H1 (cell line): ENCODE data around the gene BRD3OS. TPM values are rescaled to one million over a fixed set of nuclear protein-coding genes. Genes with fewer than 3 reads are reported as not detected.

Experiments used
- CTCF ChIA-PET: fragments of 300-600 bp; sonication (Branson Sonifier 250); formaldehyde crosslinking; loops from one replicate; lab custom pipeline; 2021; ENCODE audit not compliant: partially characterized antibody; lab: Charles Lee
- POLR2A ChIA-PET: fragments of 300-600 bp; sonication (Branson Sonifier 250); formaldehyde crosslinking; loops from one replicate; lab custom pipeline; 2021; ENCODE audit warnings: inconsistent platforms; ENCODE audit not compliant: partially characterized antibody; lab: Charles Lee
- DNase-seq, 2 experiments: peaks; one replicate each; pipeline versions ENCODE4 v3.0.0 to v3.0.0-alpha.2; 2010 to 2022; ENCODE audit warnings: low spot score in 2 of 2, low read depth in 1 of 2, mixed read lengths in 1 of 2
- FAIRE-seq: peaks from 2 replicates; lab custom pipeline; 2011; peaks lifted over from hg19 to GRCh38; lab: Jason Lieb, UNC
- H2AFZ ChIP-seq: 2 replicates; pipeline ENCODE4 v1.8.1; 2012; ENCODE audit warnings: low read length, inconsistent platforms
- H2AK5ac ChIP-seq: 2 replicates; pipeline ENCODE4 v1.6.1; 2013; ENCODE audit warnings: low read depth, low read length
- H2BK120ac ChIP-seq: replicated peaks from 2 replicates; pipeline ENCODE3; 2013; ENCODE audit warnings: low read depth, low read length, inconsistent platforms
- H2BK12ac ChIP-seq: 2 replicates; pipeline ENCODE4 v1.6.1; 2013; ENCODE audit warnings: low read depth, low read length
- H2BK15ac ChIP-seq: 2 replicates; pipeline ENCODE4 v1.6.1; 2013; ENCODE audit warnings: low read length
- H2BK20ac ChIP-seq: 2 replicates; pipeline ENCODE4 v1.6.1; 2013; ENCODE audit warnings: low read length
- H2BK5ac ChIP-seq: 2 replicates; pipeline ENCODE4 v1.6.1; 2013; ENCODE audit warnings: low read depth, low read length
- H3K14ac ChIP-seq: 2 replicates; pipeline ENCODE4 v1.6.1; 2013; ENCODE audit warnings: inconsistent platforms; ENCODE audit not compliant: insufficient read length
- H3K18ac ChIP-seq: 2 replicates; pipeline ENCODE4 v1.6.1; 2013; ENCODE audit warnings: low read length; ENCODE audit errors: extremely low read depth
- H3K23ac ChIP-seq: 2 replicates; pipeline ENCODE4 v1.6.1; 2013; ENCODE audit warnings: inconsistent platforms; ENCODE audit not compliant: insufficient read length
- H3K23me2 ChIP-seq: 2 replicates; pipeline ENCODE4 v1.6.1; 2013; ENCODE audit warnings: low read depth, low read length
- H3K27ac ChIP-seq: 2 replicates; pipeline ENCODE4 v1.6.1; 2011; ENCODE audit warnings: low read depth, low read length, inconsistent platforms
- H3K27me3 ChIP-seq, 4 experiments: replicated peaks in 1 of 4; 1 replicate in 1 of 4; 2 replicates in 3 of 4; pipeline versions ENCODE4 v1.6.1 to v1.8.1; 2011 to 2013; ENCODE audit warnings: low read length in 3 of 4, mild to moderate bottlenecking in 3 of 4, inconsistent platforms in 2 of 4, mixed read lengths in 2 of 4, moderate library complexity in 1 of 4; ENCODE audit not compliant: control insufficient read depth in 3 of 4, insufficient read depth in 3 of 4; ENCODE audit errors: extremely low read depth in 1 of 4
- H3K36me3 ChIP-seq, 4 experiments: 2 replicates each; pipeline versions ENCODE4 v1.6.1 to v1.8.1; 2011 to 2013; ENCODE audit warnings: mild to moderate bottlenecking in 4 of 4, low read length in 3 of 4, moderate library complexity in 2 of 4, control low read depth in 1 of 4, inconsistent platforms in 1 of 4; ENCODE audit not compliant: insufficient read depth in 4 of 4, control insufficient read depth in 2 of 4
- H3K4ac ChIP-seq: replicated peaks from 2 replicates; pipeline ENCODE3; 2013; ENCODE audit warnings: low read length, low read depth, mixed read lengths, inconsistent platforms; ENCODE audit not compliant: insufficient read length
- H3K4me1 ChIP-seq, 4 experiments: replicated peaks in 1 of 4; 1 replicate in 1 of 4; 2 replicates in 3 of 4; pipeline versions ENCODE4 v1.6.1 to v1.8.1; 2011 to 2013; ENCODE audit warnings: low read length in 3 of 4, inconsistent platforms in 2 of 4, mixed read lengths in 1 of 4; ENCODE audit not compliant: insufficient read depth in 4 of 4, control insufficient read depth in 3 of 4
- H3K4me2 ChIP-seq, 2 experiments: 2 replicates each; pipeline versions ENCODE4 v1.6.1 to v1.8.1; 2011 to 2013; ENCODE audit warnings: low read depth in 2 of 2, low read length in 2 of 2, control low read depth in 1 of 2, inconsistent platforms in 1 of 2, mild to moderate bottlenecking in 1 of 2; ENCODE audit not compliant: insufficient read depth in 1 of 2
- H3K4me3 ChIP-seq, 4 experiments: fragments of 200-600, 300-600 bp in 1 of 4; sonication (generic), shearing (Covaris generic), sonication (Bioruptor Twin) in 1 of 4; 2 replicates each; pipeline versions ENCODE4 v1.5.1 to v1.8.1; 2011 to 2016; ENCODE audit warnings: low read length in 4 of 4, low read depth in 3 of 4, control low read depth in 2 of 4, inconsistent platforms in 2 of 4, mild to moderate bottlenecking in 2 of 4, mixed read lengths in 1 of 4, moderate library complexity in 1 of 4; ENCODE audit not compliant: insufficient read depth in 2 of 4; ENCODE audit errors: extremely low read depth in 1 of 4
- H3K56ac ChIP-seq: replicated peaks from 2 replicates; pipeline ENCODE3; 2013; ENCODE audit warnings: low read depth, mild to moderate bottlenecking, mixed read lengths, low read length, inconsistent platforms; ENCODE audit not compliant: insufficient read length
- H3K79me1 ChIP-seq: 2 replicates; pipeline ENCODE4 v1.6.1; 2013; ENCODE audit warnings: low read depth, low read length, control low read depth
- H3K79me2 ChIP-seq, 2 experiments: 2 replicates each; pipeline versions ENCODE4 v1.6.1 to v1.8.1; 2012 to 2013; ENCODE audit warnings: low read length in 2 of 2, mild to moderate bottlenecking in 2 of 2, inconsistent platforms in 1 of 2; ENCODE audit not compliant: insufficient read depth in 2 of 2, control insufficient read depth in 1 of 2
- H3K9ac ChIP-seq, 4 experiments: replicated peaks in 1 of 4; 1 replicate in 1 of 4; 2 replicates in 3 of 4; pipeline versions ENCODE4 v1.6.1 to v1.8.1; 2011 to 2013; ENCODE audit warnings: low read depth in 3 of 4, low read length in 3 of 4, control low read depth in 2 of 4, mild to moderate bottlenecking in 2 of 4, moderate library complexity in 2 of 4, inconsistent platforms in 1 of 4; ENCODE audit errors: extremely low read depth in 1 of 4
- H3K9me3 ChIP-seq, 2 experiments: 2 replicates each; pipeline versions ENCODE4 v1.6.1 to v1.8.1; 2012 to 2013; ENCODE audit warnings: mild to moderate bottlenecking in 2 of 2, moderate library complexity in 2 of 2, control low read depth in 1 of 2, inconsistent platforms in 1 of 2, low read depth in 1 of 2, low read length in 1 of 2, mixed read lengths in 1 of 2; ENCODE audit not compliant: insufficient read depth in 2 of 2
- H4K20me1 ChIP-seq, 2 experiments: replicated peaks in 1 of 2; 2 replicates each; pipeline versions ENCODE3 to v1.8.1; 2011 to 2013; ENCODE audit warnings: inconsistent platforms in 2 of 2, low read length in 2 of 2, mild to moderate bottlenecking in 1 of 2; ENCODE audit not compliant: insufficient read depth in 2 of 2, control insufficient read depth in 1 of 2
- H4K5ac ChIP-seq: 2 replicates; pipeline ENCODE4 v1.6.1; 2013; ENCODE audit warnings: low read length, low read depth, mixed read lengths, inconsistent platforms; ENCODE audit not compliant: insufficient read length
- H4K8ac ChIP-seq: 2 replicates; pipeline ENCODE4 v1.8.0; 2013; ENCODE audit warnings: mild to moderate bottlenecking, moderate library complexity, low read length, inconsistent platforms; ENCODE audit not compliant: insufficient read depth; ENCODE audit errors: extremely low read depth
- H4K91ac ChIP-seq: replicated peaks from 2 replicates; pipeline ENCODE3; 2013; ENCODE audit warnings: low read length, mixed read lengths, inconsistent platforms; ENCODE audit not compliant: insufficient read length
- POLR2A ChIP-seq, 2 experiments: IDR thresholded peaks; 1 replicate in 1 of 2; 2 replicates in 1 of 2; pipeline ENCODE4 v1.6.1; 2011; ENCODE audit warnings: low read depth in 2 of 2, low read length in 2 of 2, mild to moderate bottlenecking in 2 of 2; ENCODE audit errors: control extremely low read depth in 1 of 2
- RNF2 ChIP-seq: fragments of 200-900, 300-1000 bp; sonication (generic); IDR thresholded peaks from 2 replicates; pipeline ENCODE4 v1.7.1; 2016; ENCODE audit warnings: borderline replicate concordance, low read depth, mild to moderate bottlenecking, antibody characterized with exemption, low read length; ENCODE audit not compliant: poor library complexity, severe bottlenecking; ENCODE audit errors: missing control alignments
- WGBS, 2 experiments: shearing (Covaris generic) in 1 of 2; methylation state at CpG; one replicate each; pipeline versions ENCODE4 v1.1.6 to v1.1.7; 2013 to 2015; ENCODE audit warnings: low lambda C conversion rate in 2 of 2, mixed read lengths in 2 of 2, inconsistent platforms in 1 of 2, low coverage in 1 of 2, missing lambda C conversion rate in 1 of 2; ENCODE audit not compliant: insufficient replicate concordance in 2 of 2, insufficient coverage in 1 of 2, insufficient read length in 1 of 2; ENCODE audit errors: extremely low coverage in 1 of 2, missing lambda C conversion rate in 1 of 2; 5-methylcytosine and 5-hydroxymethylcytosine counted together
- polyA plus RNA-seq, 7 experiments: library from polyadenylated mRNA; depleted of rRNA in 3 of 7; stranded (reverse) in 5 of 7; unstranded in 2 of 7; fragments of >200 nt in 5 of 7; fragments of 200-250 nt in 2 of 7; gene quantifications; 1 replicate in 5 of 7; 2 replicates in 1 of 7; 4 replicates in 1 of 7; pipeline versions ENCODE4 v1.2.1 to v1.2.3, GENCODE V29; 2011 to 2013; ENCODE audit warnings: missing spikeins in 2 of 7, mixed read lengths in 2 of 7
- total RNA-seq: library from RNA; stranded (reverse); fragmentation: NEBNext Ultra II Directional; extraction: Animal tissue kit (Norgen Biotek cat#: 25700); gene quantifications from 2 replicates; pipeline ENCODE4 v1.2.1, GENCODE V29; 2021
- TF ChIP-seq, protein P1 (sequence below): IDR thresholded peaks from 2 replicates; pipeline ENCODE4 v1.6.1; 2012; ENCODE audit warnings: inconsistent platforms
- TF ChIP-seq, protein P2 (sequence below): IDR thresholded peaks from 2 replicates; pipeline ENCODE4 v1.6.1; 2011; ENCODE audit warnings: low read length, improper control_type of control experiment

BRD3OS gene
- total and polyA plus RNA-seq, 2 of the 8 experiments (the other 6 are each of a cell fraction or from before 2014, with no cell fraction given), result 12.7 to 20.2 TPM

DNA sequence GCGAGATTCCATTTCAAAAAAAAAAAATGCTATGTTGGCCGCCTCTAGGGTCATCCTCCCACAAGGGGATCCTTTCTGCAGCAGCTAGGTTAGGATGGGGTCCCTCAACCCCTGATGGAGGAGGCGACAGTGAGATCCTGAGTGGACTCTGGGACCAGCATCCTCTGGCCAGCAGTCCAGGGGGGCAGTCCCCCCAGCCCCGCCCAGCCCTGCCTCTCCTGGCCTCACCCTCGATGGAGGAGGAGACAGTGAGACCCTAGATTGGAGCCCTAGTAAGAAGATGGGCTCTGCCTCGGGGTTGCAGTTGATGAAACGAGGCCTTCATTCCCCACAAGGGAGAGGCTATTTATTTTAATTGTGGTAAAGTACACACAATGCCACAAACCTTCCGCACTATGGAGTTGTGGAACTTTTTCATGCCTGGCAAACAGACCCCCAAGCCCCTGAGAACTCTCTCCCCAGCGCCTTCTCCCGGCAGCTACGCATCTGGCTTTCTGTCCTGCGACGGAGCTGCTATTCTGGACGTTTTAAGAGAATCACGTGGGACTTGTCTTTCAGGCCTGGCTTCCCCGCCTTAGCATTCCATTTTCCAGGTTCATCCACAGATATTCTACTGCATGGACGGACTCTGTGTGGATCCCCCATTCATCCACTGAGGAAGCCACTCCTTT, 49.0 kb upstream of the BRD3OS start:
- Histone ChIP-seq H4K20me1 (peaks cover 41 to 65% of the 10 kb centered on the region in 2 experiments), H3K4me2 (no peak overlapping the region), H3K36me3 (no peaks in the 10 kb centered on the region), H2BK15ac (no peak overlapping the region), H3K79me2 (peaks cover 11 to 97% of the 10 kb centered on the region in 2 experiments; a peak in 3 of 4 replicates), H3K14ac (no peak overlapping the region), H3K27me3 (no peaks in the 10 kb centered on the region), H2BK5ac (no peak overlapping the region), H3K79me1 (peaks cover 34% of the 10 kb centered on the region), H4K5ac (no peak overlapping the region), H3K23ac (no peak overlapping the region), H3K4ac (no peak overlapping the region), H2BK120ac (no peak overlapping the region), H4K91ac (no peak overlapping the region), H3K9ac (no peak overlapping the region), H4K8ac (no peak overlapping the region), H2BK12ac (no peak overlapping the region), H2BK20ac (no peak overlapping the region), H3K4me1 (peaks cover 3 to 23% (median 14%) of the 10 kb centered on the region in 4 experiments), H3K9me3 (no peaks in the 10 kb centered on the region), H3K27ac (no peak overlapping the region), H2AK5ac (no peak overlapping the region), H3K23me2 (no peaks in the 10 kb centered on the region), H3K18ac (no peak overlapping the region; the same call in 1 of the 2 replicates), H2AFZ (no peak overlapping the region), H3K4me3 (no peak overlapping the region), H3K56ac (no peak overlapping the region)
- 90% methylated on average over 15 of the region's 17 CpGs; no CpG with 5 or more reads in 1 of the 2 experiments for WGBS, 2 experiments
- FAIRE-seq, result no peak
- DNase-seq, result no peak
- ChIA-PET POLR2A (interaction anchor here (0.8 to 0.9 kb wide), 3 partner anchors 13 to 20 kb away, joined by 3 read pairs; no protein-coding TSS in a partner anchor), CTCF (interaction anchor here (0.7 to 4.9 kb wide), 9 partner anchors 19 to 233 kb away, joined by 3 to 22 read pairs (median 5); no protein-coding TSS in a partner anchor)
- no peak for TF ChIP-seq POLR2A (IDR thresholded peaks at IDR 0.05; ENCODE audit: control extremely low read depth in 1 of 2, low read depth in 2 of 2, low read length in 2 of 2)
- TF ChIP-seq RNF2, result no peak
- TF ChIP-seq, protein P1, sequence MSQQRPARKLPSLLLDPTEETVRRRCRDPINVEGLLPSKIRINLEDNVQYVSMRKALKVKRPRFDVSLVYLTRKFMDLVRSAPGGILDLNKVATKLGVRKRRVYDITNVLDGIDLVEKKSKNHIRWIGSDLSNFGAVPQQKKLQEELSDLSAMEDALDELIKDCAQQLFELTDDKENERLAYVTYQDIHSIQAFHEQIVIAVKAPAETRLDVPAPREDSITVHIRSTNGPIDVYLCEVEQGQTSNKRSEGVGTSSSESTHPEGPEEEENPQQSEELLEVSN, result no peak
- TF ChIP-seq, protein P2, sequence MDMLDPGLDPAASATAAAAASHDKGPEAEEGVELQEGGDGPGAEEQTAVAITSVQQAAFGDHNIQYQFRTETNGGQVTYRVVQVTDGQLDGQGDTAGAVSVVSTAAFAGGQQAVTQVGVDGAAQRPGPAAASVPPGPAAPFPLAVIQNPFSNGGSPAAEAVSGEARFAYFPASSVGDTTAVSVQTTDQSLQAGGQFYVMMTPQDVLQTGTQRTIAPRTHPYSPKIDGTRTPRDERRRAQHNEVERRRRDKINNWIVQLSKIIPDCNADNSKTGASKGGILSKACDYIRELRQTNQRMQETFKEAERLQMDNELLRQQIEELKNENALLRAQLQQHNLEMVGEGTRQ, result no peak
